HepG2 (cell line): ENCODE measurements around the gene HOXB6. TPM values are rescaled to one million over a fixed set of nuclear protein-coding genes. Genes with fewer than 3 reads are reported as not detected.

Experiments
- ATAC-seq: fragments of 200-7000 bp; cut with Tn5 transposase; 3 replicates; pipeline ENCODE4 v1.9.1; 2020; ENCODE audit warnings: mild to moderate bottlenecking, moderate library complexity
- BruUV-seq: library from RNA; stranded (reverse); fragments of 400-500 nt; replicated peaks from 2 replicates; lab custom pipeline; 2021; lab: Mats Ljungman, UMichigan
- CTCF ChIA-PET: fragments of 300-600 bp; formaldehyde crosslinking; extraction: SDS; loops from one replicate; lab custom pipeline; 2021; ENCODE audit warnings: low total read pairs, inconsistent platforms, low intra/inter-chr PET ratio; lab: Yijun Ruan, JAX
- POLR2A ChIA-PET: fragments of 350-600 bp; sonication (Branson Sonifier 250); formaldehyde crosslinking; loops from one replicate; lab custom pipeline; 2020; ENCODE audit warnings: antibody characterized with exemption, inconsistent platforms; lab: Yijun Ruan, JAX
- DNase-seq: peaks from one replicate; pipeline ENCODE4 v3.0.0-alpha.2; 2015; ENCODE audit warnings: low spot score
- FAIRE-seq: peaks from 3 replicates; lab custom pipeline; 2011; peaks lifted over from hg19 to GRCh38; lab: Jason Lieb, UNC
- H2AFZ ChIP-seq: one replicate; pipeline ENCODE4 v1.6.1; 2011; ENCODE audit warnings: low read length, inconsistent platforms
- H3K27ac ChIP-seq: fragments of 300-600 bp; 3 replicates; pipeline ENCODE4 v1.8.0; 2011; ENCODE audit warnings: mixed run types, mild to moderate bottlenecking, mixed read lengths, low read length, inconsistent platforms; ENCODE audit not compliant: insufficient read depth; ENCODE audit errors: extremely low read length
- H3K27me3 ChIP-seq, 2 experiments: fragments of 200-600 bp in 1 of 2; 2 replicates in 1 of 2; 3 replicates in 1 of 2; pipeline versions ENCODE4 v1.6.0 to v1.8.0; 2011; ENCODE audit warnings: low read length in 2 of 2, mild to moderate bottlenecking in 2 of 2, moderate library complexity in 2 of 2, inconsistent platforms in 1 of 2; ENCODE audit not compliant: insufficient read depth in 2 of 2, control insufficient read depth in 1 of 2
- H3K36me3 ChIP-seq, 2 experiments: fragments of 200-600 bp in 1 of 2; replicated peaks in 1 of 2; 2 replicates in 1 of 2; 3 replicates in 1 of 2; pipeline versions ENCODE4 v1.5.1 to v1.8.0; 2011; ENCODE audit warnings: low read length in 2 of 2, inconsistent platforms in 1 of 2; ENCODE audit not compliant: insufficient read depth in 2 of 2, control insufficient read depth in 1 of 2
- H3K4me1 ChIP-seq: 2 replicates; pipeline ENCODE4 v1.5.1; 2012; ENCODE audit warnings: low read length, inconsistent platforms; ENCODE audit not compliant: insufficient read depth
- H3K4me2 ChIP-seq: 2 replicates; pipeline ENCODE4 v1.6.0; 2011; ENCODE audit warnings: low read depth, low read length, inconsistent platforms
- H3K4me3 ChIP-seq, 3 experiments: fragments of 200-600 bp in 1 of 3; sonication (generic), shearing (Covaris generic) in 1 of 3; replicated peaks in 1 of 3; 2 replicates each; pipeline ENCODE4 v1.5.1; 2011 to 2016; ENCODE audit warnings: low read length in 3 of 3, inconsistent platforms in 2 of 3, low read depth in 2 of 3, mild to moderate bottlenecking in 2 of 3, control low read depth in 1 of 3, mixed read lengths in 1 of 3; ENCODE audit not compliant: insufficient read depth in 1 of 3
- H3K79me2 ChIP-seq: one replicate; pipeline ENCODE4 v1.6.1; 2011; ENCODE audit warnings: low read length, inconsistent platforms; ENCODE audit not compliant: insufficient read depth
- H3K9ac ChIP-seq: 2 replicates; pipeline ENCODE4 v1.6.0; 2011; ENCODE audit warnings: mild to moderate bottlenecking, low read depth, low read length, inconsistent platforms; ENCODE audit not compliant: insufficient read depth
- H3K9me3 ChIP-seq: 2 replicates; pipeline ENCODE4 v1.5.1; 2012; ENCODE audit warnings: mild to moderate bottlenecking, low read length
- H4K20me1 ChIP-seq: 2 replicates; pipeline ENCODE4 v1.6.0; 2011; ENCODE audit warnings: inconsistent platforms, mild to moderate bottlenecking, low read length, moderate library complexity; ENCODE audit not compliant: insufficient read depth
- FOXP1 ChIP-seq, 2 experiments: fragments of 450-650 bp in 1 of 2; IDR thresholded peaks; 2 replicates each; pipeline ENCODE4 v1.6.1; 2017 to 2018; ENCODE audit warnings: antibody characterized with exemption in 1 of 2
- GLI4 ChIP-seq: sonication (generic); formaldehyde crosslinking; IDR thresholded peaks from 2 replicates; pipeline ENCODE4 v1.5.1; 2020; ENCODE audit warnings: missing genetic modification reagents, mild to moderate bottlenecking, moderate library complexity, borderline replicate concordance
- KDM3A ChIP-seq: IDR thresholded peaks from 2 replicates; pipeline ENCODE4 v1.6.1; 2018; ENCODE audit warnings: low read depth, missing compliant biosample characterization
- NFIC ChIP-seq: IDR thresholded peaks from 2 replicates; pipeline ENCODE4 v1.6.1; 2012; ENCODE audit warnings: mild to moderate bottlenecking, low read length, inconsistent platforms
- SIX4 ChIP-seq: sonication (generic); formaldehyde crosslinking; IDR thresholded peaks from 2 replicates; pipeline ENCODE4 v1.4.0; 2020; ENCODE audit warnings: missing genetic modification reagents
- ZBTB40 ChIP-seq, 2 experiments: fragments of 450-650 bp in 1 of 2; sonication (generic) in 1 of 2; formaldehyde crosslinking in 1 of 2; IDR thresholded peaks; 2 replicates each; pipeline versions ENCODE4 v1.6.1 to v1.8.0; 2016 to 2022; ENCODE audit warnings: antibody characterized with exemption in 1 of 2, mild to moderate bottlenecking in 1 of 2, missing genetic modification reagents in 1 of 2
- ZNF296 ChIP-seq: sonication (generic); formaldehyde crosslinking; conservative IDR thresholded peaks from 2 replicates; pipeline ENCODE4 v1.5.0; 2020; ENCODE audit warnings: mild to moderate bottlenecking, missing genetic modification reagents
- ZNF784 ChIP-seq: sonication (generic); formaldehyde crosslinking; IDR thresholded peaks from 2 replicates; pipeline ENCODE4 v1.5.1; 2020; ENCODE audit warnings: missing genetic modification reagents, mild to moderate bottlenecking, borderline replicate concordance
- WGBS: methylation state at CpG from one replicate; pipeline ENCODE4 v1.1.6; 2017; ENCODE audit warnings: low lambda C conversion rate; 5-methylcytosine and 5-hydroxymethylcytosine counted together
- in situ Hi-C: cut with HindIII; loops from 2 replicates; pipeline ENCODE4 v1.10.0; 2017; ENCODE audit warnings: low pct_unique_long_range_greater_than_20kb; ENCODE audit not compliant: extremely low pct_ligation_motif_present
- intact Hi-C: fragments of 100-400 bp; cut with micrococcal nuclease; formaldehyde crosslinking; loops from one replicate; pipeline ENCODE4 v1.10.0; 2022; ENCODE audit not compliant: unreplicated experiment
- polyA plus RNA-seq, 8 experiments: library from polyadenylated mRNA; depleted of rRNA in 3 of 8; stranded (reverse) in 7 of 8; unstranded in 1 of 8; fragments of >200 nt; fragmentation: Illumina TruSeq in 4 of 8; extraction: Trizol in 4 of 8; gene quantifications; 2 replicates each; pipeline versions ENCODE4 v1.2.1 to v1.2.3, GENCODE V29; 2011 to 2016; ENCODE audit warnings: low read depth in 4 of 8, missing spikeins in 1 of 8, mixed read lengths in 1 of 8; ENCODE audit not compliant: insufficient read depth in 1 of 8
- total RNA-seq, 5 experiments: library from RNA; depleted of rRNA; stranded (reverse); fragments of >200 nt; fragmentation: Illumina TruSeq; extraction: Trizol; gene quantifications; 2 replicates each; pipeline ENCODE4 v1.2.3, GENCODE V29; 2016; ENCODE audit warnings: low read depth in 1 of 5

Gene HOXB6
- total and polyA plus RNA-seq, 2 of the 13 experiments (the other 11 are each of a cell fraction or from before 2014, with no cell fraction given) = not detected

- Histone ChIP-seq H3K4me2 (no peak overlapping the region), H3K9me3 (no peaks in the 10 kb centered on the region), H3K4me3 (no peak overlapping the region), H3K36me3 (no peaks in the 10 kb centered on the region), H3K79me2 (no peaks in the 10 kb centered on the region), H2AFZ (no peak overlapping the region), H3K27ac (no peak overlapping the region), H4K20me1 (no peaks in the 10 kb centered on the region; the same call in 1 of the 2 replicates), H3K27me3 (peaks cover 19 to 94% of the 10 kb centered on the region in 2 experiments), H3K4me1 (no peaks in the 10 kb centered on the region), H3K9ac (no peak overlapping the region)
- DNase-seq (no peak), ATAC-seq (no peak), FAIRE-seq (no peak)
- ChIA-PET CTCF (no interaction called here), POLR2A (no interaction called here)
- WGBS = 27% methylated on average over 18 of the region's 18 CpGs
- no peak for TF ChIP-seq FOXP1 (IDR thresholded peaks at IDR 0.05)
- no peak for TF ChIP-seq FOXP1 (CRISPR knock-in tag; IDR thresholded peaks at IDR 0.05)
- TF ChIP-seq ZBTB40 (IDR thresholded peaks at IDR 0.05) = no peak
- TF ChIP-seq ZBTB40 (CRISPR knock-in tag; IDR thresholded peaks at IDR 0.05) = no peak
- no peak for TF ChIP-seq ZNF296 (CRISPR knock-in tag)
- no peak for TF ChIP-seq ZNF784 (CRISPR knock-in tag)
- no peak for TF ChIP-seq KDM3A
- TF ChIP-seq SIX4 (CRISPR knock-in tag) = no peak
- no peak for TF ChIP-seq GLI4
- TF ChIP-seq NFIC = no peak
- intact Hi-C loops (no loop called here), in situ Hi-C loops (no loop called here)
- BruUV-seq = no TSS peak
Measured at GRCh38 chr17:48549914-48550501, 54.8 kb downstream of the HOXB6 start.
